HG03378 (cell line): Measurements from ENCODE around the gene CLIC4.
"Not testable (repeated sequence)": the region's sequence is repeated elsewhere in the genome, so short reads cannot be mapped to it uniquely, and the experiment has no call there.

Experiments used
- ATAC-seq: cut with Tn5 transposase; IDR thresholded peaks from one replicate; pipeline ENCODE4 v1.9.1; 2021; ENCODE audit warnings: mild to moderate bottlenecking, moderate library complexity; ENCODE audit not compliant: unreplicated experiment

CLIC4 gene

GRCh38 chr1:24872061-24872850 lies 127.0 kb downstream of the CLIC4 start:
- no peak for ATAC-seq

- ATAC-seq, result no peak
Measured at GRCh38 chr1:24873148-24873547, 127.9 kb downstream of the CLIC4 start.

GRCh38 chr1:24874056-24874455 lies 128.8 kb downstream of the CLIC4 start:
- ATAC-seq, result no peak

GRCh38 chr1:24874611-24875234 lies 129.5 kb downstream of the CLIC4 start:
- no peak for ATAC-seq

- ATAC-seq, result no peak
Measured at GRCh38 chr1:24875257-24875656, 130.0 kb downstream of the CLIC4 start.

GRCh38 chr1:24875991-24876506 lies 130.8 kb downstream of the CLIC4 start:
- no peak for ATAC-seq

- ATAC-seq, result no peak
Measured at GRCh38 chr1:24878045-24878444, 132.8 kb downstream of the CLIC4 start.

- no peak for ATAC-seq
Measured at GRCh38 chr1:24878775-24879742, 133.8 kb downstream of the CLIC4 start.

GRCh38 chr1:24881034-24881433 lies 135.8 kb downstream of the CLIC4 start:
- ATAC-seq, result no peak

GRCh38 chr1:24884751-24885150 lies 139.5 kb downstream of the CLIC4 start:
- no peak for ATAC-seq

GRCh38 chr1:24886241-24886640 lies 141.0 kb downstream of the CLIC4 start:
- ATAC-seq, result no peak

- ATAC-seq, result no peak
Measured at GRCh38 chr1:24888061-24888970, 143.1 kb downstream of the CLIC4 start.

GRCh38 chr1:24888971-24889676 lies 143.9 kb downstream of the CLIC4 start:
- no peak for ATAC-seq

GRCh38 chr1:24890887-24891286 lies 145.6 kb downstream of the CLIC4 start:
- ATAC-seq, result no peak

- ATAC-seq, result not testable (repeated sequence)
Measured at GRCh38 chr1:24891367-24891766, 146.1 kb downstream of the CLIC4 start.

- ATAC-seq, result no peak
Measured at GRCh38 chr1:24892188-24893153, 147.2 kb downstream of the CLIC4 start.

GRCh38 chr1:24893431-24893830 lies 148.2 kb downstream of the CLIC4 start:
- no peak for ATAC-seq
